GM21381 (cell line): Measurements from ENCODE around the gene MREG.
"Not testable (repeated sequence)": the region's sequence is repeated elsewhere in the genome, so short reads cannot be mapped to it uniquely, and the experiment has no call there.

Source experiments
- ATAC-seq: cut with Tn5 transposase; IDR thresholded peaks from one replicate; pipeline ENCODE4 v1.9.1; 2021; ENCODE audit warnings: mild to moderate bottlenecking, moderate library complexity; ENCODE audit not compliant: unreplicated experiment

MREG gene

DNA sequence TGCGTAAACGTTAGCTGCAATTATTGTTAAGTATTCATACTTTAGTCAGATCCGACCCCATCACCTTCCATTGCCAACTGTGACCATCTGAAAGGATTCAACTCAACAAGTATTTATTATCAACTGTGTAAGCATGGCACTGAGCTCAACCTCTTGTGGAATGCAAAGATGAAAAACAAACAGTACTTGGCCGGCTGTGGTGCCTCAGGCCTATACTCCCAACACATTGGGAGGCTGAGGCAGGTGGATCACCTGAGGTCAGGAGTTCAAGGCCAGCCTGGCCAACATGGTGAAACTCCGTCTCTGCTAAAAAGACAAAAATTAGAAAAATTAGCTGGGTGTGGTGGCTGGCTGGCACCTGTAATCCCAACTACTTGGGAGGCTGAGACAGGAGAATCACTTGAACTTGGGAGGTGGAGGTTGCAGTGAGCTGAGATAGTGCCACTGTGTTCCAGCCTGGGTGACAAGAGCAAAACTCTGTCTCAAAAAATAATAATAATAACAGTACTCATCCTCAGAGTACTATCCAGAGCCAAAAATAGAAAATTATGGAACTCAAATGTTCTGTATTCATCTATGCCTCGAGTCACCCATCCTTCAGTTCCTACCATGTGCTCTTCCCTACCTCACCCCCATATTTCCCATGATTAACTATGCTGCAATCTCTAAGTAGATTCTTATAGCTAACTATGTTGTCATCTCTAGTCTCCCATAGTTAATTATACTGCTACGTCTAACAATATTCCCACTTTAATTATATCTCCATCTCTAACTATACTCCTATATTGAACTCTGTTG is 8.6 kb upstream of the MREG start:
- ATAC-seq = no peak

- ATAC-seq = no peak
Observed at GRCh38 chr2:216018709-216019108, 5.4 kb upstream of the MREG start.

GRCh38 chr2:216017365-216017764 is 4.0 kb upstream of the MREG start:
- peak; percentile 20 for ATAC-seq

- no peak for ATAC-seq
Observed at GRCh38 chr2:216016581-216016980, 3.2 kb upstream of the MREG start.

DNA sequence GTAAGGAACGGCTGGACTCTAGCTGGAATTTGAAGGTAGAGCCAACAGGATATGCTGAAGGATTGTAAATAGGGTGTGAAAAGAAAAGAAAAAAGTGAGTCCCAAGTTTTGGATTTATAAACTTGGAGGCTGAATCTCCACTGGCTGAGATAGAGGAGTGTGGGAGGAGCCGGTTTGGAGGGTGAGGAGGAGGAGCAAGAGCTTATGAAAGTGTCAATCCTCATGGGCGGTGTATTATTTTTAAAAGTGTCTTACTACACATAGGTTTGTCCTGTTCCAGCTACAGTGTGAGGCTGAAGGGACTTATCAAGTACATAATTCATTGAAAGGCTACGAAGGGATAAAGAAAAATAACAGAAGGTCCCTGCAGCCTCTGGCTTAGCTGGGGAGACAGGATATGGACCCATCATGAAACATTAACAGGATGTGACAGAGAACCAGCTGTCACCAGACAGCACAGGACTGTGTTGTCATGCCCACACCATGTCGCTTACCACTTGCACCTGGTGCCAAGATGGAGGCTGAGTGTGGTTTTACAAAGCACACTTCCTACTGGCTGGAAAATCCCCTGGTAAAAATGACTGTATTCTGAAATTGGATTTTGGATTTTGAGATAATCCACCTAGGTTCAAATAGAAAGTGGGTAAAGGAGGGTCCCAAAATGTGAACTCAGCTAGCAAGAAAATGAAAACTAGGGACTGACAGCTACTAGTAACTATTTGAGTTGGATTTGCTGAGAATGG is 2.5 kb upstream of the MREG start:
- ATAC-seq = peak; percentile 77

DNA sequence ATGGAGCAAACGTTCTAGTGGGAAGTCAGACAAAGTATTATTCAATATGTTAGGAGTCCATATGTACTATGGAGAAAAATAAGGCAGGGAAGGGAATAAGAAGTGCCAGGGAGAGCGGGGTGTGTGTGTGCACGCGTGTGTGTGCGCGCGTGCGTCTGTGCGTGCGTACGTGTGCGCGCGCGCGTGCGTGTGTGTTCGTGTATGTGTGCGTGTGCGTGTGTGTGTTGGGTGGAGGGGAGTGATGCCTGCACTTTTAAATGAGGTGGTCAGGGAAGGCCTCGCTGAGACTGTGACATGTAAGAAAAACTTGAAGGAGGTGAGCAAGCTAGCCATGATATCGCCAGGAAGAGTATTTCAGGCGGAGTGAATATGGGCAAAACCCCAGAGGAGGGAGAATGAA is 1.6 kb upstream of the MREG start:
- ATAC-seq = no peak

DNA sequence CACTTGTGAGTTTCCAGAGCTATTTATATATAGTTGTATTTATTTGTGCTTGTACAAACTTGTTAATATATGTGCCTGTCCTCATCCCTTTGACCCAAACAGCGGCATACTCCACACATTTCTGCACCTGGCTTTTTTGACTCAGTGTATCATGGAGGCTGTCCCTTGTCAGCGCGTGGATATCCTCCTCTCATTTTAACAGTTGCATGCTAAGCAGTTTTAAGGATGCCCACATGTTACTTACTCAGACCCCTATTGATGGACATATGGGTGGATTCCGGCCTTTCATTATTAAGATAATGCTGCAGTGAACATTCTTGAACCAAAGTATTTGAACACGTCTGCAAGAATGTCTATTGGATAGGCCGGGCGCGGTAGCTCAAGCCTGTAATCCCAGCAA is 655 bp upstream of the MREG start:
- ATAC-seq = no peak

DNA sequence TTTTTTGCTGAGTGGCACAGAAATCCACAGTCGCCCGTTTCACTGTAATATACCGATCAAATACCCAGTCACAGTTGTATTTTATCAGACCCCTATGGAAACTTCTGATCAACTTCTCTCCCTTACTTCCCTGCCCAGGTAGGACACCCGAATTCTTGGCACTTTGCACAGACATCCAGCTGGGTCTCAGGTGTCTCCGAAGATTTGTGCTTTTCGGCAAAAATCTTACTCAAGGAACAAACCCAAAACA is 596 bp downstream of the MREG start:
- ATAC-seq = no peak

DNA sequence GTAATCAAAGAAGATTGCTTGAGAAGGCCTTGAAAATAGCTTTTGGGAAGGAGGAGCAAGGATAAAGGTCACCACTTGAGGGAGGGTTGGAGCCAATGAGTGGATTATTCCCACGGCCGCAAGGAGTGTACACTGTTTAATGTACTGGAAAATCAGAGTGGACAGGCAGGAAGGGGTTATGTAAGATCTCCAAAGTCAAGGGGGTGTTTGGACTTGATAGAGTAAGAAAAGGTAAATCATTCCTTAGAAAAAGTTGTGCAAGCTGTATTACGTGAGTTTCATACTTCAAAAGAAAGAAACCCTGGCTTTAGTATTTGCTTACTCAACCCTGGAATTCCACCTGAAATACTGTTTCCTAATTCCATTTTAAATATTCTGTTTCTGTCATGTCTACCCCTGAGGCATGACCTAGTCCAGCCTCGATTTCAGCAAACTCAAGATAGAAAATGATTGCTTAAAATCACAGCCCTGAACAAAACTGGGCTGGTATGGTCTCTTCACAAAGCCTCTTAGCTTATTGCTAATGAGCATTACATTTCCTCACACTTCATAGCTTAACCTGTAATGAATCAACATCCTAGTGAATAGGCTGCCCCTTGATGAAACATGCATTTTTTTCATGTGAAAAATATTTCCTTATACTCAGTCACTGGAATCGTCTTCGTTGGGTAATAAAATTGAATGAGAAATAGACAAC is 1.1 kb downstream of the MREG start:
- no peak for ATAC-seq

DNA sequence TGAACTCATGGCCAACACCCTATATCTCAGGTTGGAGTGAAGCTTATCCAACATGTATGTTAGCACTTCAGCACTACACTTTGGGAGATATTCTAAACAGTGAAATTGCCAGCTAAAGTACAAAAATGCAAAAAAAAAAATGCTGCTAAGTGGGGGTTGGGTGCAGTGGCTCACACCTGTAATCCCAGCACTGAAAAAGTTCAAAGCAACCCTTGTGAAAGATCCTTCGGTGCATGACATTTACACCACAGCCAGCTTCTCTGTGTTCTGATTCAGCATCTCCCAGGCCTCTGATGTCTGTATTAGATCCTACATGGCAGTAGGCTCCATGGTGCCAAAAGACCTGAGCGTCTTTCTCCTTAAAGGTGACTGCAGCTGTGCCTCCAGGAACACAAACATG is 4.1 kb downstream of the MREG start:
- ATAC-seq = not testable (repeated sequence)

DNA sequence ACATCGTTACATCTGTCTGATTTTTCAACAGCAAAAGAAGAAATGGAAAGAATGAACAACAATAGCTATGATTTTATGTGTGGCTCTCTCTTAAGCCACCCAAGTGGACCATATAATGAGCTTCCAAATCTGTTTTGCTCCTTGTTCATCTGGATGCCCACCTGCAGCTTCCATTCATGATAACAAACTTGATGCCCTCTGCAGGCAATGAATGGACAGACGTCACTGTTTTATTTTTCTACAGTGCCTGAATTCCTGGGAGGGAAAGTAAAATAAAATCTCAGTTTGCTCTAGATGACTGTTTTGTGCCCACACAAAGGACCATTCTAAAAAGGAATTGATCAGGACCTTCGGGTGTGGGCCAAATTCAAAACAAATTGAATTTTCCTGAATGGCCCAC is 5.0 kb downstream of the MREG start:
- ATAC-seq = no peak

DNA sequence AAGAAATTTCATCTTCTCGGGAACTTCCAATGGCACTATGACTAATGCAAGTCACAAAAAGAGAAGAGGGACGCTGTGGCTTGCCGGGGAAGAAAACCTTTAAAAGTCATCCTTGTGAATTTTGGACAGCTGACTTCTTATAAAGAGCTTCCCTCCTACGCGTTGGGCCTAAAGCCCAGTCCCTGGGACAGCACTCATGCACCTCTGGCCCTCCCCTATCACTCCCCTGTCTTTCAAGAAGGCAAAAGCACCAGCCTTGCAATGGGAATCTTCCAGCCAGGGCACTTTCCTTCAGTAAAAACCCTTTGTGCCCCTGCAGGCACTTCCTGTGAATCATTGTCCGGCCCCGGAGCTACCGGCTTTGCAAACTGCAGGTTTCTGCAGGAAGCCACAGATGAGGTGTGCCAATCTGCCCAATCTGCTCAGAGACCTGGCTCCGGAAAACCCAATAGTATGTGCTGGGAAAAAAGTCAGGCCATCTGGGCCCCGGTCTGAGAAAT is 7.1 kb downstream of the MREG start:
- peak; percentile 37 for ATAC-seq

DNA sequence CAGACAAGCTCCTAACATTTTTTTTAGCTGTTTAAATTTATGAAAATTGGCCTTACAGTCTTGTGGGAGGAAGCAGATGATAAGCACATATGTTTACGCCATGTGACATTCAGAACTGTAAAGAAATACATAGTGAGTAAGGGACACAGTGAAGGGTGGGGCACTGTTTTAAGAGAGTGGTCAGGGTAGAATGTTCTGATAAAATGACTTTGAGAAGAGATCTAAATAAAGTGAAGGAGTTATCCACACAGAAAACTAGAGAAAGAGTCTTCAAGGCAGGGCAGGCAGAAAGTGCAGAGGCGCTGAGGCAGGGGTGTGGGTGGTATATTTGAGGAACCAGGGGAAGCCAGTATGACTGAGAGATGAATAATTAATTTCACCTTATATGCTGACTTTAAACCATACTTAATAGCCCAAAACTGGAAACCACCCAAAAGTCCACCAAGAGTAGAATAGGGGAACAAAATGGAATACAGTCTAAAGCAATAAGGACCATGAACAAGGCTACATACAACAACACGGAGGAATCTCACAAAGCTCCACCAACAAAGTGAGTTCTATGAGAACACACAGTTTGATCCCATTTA is 8.6 kb downstream of the MREG start:
- ATAC-seq = peak; percentile 33

DNA sequence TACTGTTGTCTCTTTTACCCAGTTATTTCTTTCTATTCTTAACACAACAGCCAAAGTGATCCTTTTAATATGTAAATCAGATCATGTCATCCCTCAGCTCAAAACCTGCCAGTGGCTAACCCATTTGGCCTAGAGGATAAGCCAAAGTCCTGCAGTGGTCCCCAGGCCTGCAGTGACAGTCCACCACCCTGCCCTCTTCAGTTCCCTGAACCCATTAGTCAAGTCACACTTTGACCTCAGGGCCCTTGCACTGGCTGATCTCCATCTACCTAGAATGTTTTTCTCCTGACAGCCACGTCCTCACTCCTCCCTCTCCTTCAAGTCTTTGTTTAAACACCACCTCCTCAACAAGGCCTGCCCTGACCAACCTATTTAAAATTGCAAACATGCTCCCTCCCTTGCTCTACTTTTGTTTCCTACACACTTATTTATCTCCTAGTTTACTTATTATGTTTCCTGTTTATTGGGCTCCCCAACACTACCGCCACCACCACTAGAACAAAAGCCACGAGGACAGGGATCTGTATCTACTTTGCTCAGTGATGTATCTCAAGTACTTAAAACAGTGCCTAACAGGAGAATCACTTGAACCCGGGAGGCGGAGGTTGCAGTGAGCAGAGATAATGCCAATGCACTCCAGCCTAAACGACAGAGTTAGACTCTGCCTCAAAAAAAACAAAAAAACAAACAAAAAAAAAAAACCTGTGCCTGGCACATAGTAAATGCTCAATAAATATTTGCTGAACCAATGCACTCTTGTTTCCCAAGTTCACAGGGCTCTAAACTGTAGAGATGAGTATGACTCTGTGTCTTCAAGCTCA is 9.3 kb downstream of the MREG start:
- ATAC-seq = no peak

GRCh38 chr2:216002693-216003092 is 10.7 kb downstream of the MREG start:
- ATAC-seq = no peak

DNA sequence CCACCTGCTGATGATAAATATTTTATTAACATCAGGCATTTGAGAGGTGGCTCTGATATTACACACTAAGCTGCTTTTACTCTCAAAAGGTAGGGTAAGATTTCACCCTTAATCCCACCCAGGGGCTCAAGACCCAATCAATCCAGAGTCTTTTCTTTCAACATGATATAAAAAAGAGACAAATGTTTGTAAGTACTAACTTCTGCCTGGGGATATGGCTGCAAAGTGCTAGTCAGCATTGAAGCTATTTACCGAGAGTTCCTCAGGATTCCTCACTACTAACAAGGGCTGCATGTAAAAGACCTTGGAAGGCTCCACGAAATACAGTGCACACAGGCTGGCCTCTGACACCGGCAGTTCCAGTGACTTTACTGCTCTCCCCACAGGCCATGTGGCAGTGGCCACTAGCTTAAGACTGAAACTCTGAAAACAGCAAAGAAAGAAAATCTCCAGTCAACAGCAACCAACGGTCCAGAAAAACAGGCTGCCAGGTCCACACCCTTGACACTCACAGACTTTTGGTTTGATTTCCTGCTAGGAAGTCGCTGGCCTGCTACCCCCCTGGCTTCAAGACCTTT is 11.2 kb downstream of the MREG start:
- ATAC-seq = no peak

DNA sequence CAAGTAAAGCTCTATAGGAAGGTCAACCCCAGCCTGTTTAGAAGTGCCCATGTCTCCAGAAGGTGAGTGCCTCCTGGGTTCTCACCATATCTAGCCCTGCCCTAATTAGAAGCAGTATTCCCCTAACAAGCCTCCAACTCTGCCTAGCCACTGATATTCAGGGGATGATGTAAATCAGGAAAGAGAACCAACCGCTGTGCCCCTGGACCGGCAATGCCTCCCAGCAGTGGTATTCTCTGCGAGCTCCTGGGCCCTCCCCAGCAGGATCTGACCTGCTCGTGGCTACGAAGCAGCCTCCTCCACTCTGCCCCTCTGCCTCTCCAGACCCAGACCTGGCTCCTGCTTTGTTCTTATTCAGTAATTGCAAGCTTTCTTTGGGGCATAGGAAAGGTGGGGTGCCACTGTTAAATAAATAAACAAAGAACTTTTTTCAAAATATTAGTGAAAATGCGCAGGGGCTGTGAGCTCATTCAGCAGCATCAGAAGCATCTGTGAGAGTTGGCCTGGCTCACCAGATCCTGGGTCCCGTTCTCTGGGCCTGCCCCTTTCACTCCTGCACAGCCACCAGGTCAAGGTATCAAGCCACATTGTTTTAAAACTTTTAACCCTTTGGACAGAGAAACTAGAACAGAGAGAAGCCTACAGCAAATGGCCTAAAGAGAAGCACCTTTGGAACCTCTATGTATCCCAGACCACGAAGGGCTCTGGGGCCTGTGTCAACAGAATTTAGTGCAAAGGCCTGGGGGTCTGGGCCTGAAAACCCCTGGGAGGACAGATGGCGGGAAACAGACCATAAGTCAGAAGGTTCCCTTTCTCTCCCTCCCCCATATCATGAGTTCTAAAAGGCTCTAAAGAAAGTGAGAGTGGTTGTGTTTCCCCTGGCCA is 11.9 kb downstream of the MREG start:
- peak; percentile 25 for ATAC-seq

GRCh38 chr2:215998636-215999035 is 14.7 kb downstream of the MREG start:
- ATAC-seq = no peak

DNA sequence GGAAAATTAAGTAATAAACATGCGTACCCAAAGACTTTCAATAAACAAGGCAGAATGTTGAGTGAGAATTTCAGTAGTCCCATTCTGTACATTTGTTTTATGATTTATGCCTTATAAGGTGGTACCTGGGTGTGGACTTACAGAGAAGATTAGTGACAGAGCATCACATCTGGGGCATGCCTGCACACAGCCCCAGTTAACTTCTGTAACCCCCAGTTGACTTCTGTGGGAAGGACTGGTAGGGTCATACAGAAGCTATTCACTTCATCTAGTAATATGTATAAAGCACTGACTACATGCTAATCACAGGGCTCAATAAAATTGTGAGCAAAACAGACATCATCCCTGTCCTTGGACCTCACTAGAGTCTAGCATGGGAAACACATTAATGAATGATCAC is 16.1 kb downstream of the MREG start:
- ATAC-seq = no peak
